Putamen (tissue), 1 donor: ENCODE measurements around the gene RBM39.
"Not testable (repeated sequence)": the region's sequence is repeated elsewhere in the genome, so short reads cannot be mapped to it uniquely, and the experiment has no call there.

Source experiments
- DNase-seq: peaks from one replicate; pipeline ENCODE4 v3.0.0-alpha.2; 2016; ENCODE audit warnings: low spot score

RBM39 gene

DNA sequence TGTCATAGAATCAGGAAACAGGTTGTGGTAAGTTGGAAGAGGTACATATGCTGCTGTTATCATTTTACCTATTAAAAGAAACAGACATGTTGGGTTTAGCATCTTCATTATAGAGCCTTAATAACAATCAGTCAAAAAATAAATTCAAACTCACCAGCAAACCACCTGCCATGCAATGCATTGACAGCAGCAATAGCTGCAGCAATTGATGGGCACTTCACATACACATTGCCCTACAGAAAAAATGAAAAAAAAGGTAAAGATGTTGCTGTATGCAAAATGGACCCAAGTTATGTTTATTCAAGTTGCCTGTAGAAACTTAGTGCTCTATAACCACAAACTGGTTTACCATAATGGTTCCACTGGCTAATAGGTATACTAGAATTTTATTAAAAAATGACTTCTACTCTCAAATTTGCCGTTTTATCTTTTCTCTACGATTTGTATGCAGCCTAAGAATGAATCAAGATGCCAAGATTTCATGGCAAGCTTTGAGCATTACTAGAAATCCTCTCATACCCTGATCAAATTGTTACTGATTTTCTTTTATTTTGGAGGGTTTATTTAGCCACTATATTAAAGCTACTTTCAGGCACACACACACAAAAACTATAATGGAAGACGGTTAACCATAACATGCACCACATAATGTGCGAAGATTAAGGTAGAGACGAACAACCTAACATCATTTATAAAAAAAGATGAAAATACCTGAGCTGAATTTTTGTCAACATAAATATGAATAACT lies 37.4 kb downstream of the RBM39 start:
- DNase-seq, result no peak

DNA sequence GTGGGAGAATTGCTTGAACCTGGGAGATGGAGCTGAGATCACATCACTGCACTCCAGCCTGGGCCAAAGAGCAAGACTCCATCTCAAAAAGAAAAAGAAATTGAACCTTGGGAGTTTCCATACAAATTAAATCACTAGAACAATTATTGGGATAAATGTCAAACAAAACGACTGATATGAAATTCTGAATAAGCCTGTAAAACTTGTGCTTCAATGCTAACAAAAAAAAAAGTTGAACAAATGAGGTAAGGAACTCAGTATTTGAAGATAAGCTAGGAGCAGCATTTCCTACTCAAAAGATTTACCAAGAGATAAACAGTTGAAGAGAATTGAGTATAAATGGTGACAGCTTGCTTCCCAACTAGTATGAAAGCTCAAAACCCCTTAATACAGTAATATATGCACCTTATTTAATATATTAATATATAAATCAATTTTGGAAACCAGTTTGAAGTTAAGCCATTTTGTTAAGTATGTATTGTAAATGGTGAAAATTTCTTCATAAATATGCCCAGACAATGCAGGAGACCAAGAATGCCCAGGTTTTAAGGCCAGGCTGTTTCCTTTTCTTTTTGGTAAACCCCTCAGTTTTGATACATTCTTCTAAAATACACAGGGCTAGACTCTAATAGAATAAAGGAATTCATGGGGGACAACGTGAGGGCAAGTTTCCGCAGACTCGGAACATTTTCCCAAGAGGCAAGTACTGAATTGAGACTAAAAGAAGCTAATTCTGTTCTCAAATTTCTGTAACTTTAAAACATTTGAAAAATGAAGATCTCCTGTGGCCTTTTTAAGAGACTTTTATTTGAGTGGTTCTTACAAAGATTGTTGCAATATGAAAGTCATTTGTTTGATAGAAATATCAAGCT lies 39.0 kb downstream of the RBM39 start:
- no peak for DNase-seq

DNA sequence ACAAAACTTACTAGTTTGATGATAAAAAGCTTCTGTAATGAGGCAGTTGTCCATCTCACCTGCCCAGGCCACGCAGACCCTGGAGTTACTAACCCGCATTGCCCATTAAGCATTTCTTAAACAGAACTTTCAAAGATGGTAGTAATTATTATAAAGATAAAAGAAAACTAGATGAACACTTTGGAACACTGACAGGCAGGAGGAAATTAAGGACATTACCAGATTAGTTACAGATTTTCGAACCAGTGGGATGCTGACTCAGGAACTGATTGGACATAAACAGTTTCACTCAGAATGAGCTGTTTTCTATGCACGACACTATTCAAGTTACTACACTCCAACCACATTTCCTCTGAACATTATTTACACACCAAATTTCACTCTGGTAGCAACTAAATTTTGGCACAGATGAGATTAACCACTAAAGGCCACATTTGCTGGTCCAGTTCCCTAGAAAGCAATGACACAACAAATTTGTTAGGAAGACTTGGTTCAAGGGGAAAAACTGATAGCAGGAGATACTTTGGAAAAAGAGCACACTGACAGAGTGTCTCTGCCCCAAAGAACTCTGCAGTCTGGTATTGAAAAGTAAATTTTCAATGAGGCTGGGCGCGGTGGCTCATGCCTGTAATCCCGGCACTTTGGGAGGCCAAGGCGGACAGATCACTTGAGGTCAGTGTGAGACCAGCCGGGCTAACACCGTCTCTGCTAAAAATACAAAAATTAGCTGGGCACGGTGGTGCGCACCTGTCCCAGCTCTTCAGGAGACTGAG lies 39.8 kb downstream of the RBM39 start:
- no peak for DNase-seq

DNA sequence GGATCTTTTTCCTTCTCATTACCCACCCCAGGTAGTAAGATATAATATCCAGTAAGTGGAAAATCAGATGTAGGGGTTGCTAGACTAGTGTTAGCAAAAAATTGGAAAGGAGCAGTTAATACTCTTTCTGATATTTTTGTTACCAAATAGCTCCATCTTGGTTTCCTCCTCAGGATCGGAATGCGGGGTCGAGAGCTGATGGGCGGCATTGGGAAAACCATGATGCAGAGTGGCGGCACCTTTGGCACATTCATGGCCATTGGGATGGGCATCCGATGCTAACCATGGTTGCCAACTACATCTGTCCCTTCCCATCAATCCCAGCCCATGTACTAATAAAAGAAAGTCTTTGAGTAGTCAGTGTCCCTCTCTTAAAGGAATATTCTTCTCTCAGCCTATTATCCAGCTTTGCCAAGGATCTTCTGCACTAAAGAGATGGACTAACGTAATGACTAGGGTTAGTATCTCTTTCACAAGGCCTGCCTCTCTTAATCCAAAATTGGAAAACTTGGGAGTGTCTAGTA lies 41.4 kb downstream of the RBM39 start:
- no peak for DNase-seq

DNA sequence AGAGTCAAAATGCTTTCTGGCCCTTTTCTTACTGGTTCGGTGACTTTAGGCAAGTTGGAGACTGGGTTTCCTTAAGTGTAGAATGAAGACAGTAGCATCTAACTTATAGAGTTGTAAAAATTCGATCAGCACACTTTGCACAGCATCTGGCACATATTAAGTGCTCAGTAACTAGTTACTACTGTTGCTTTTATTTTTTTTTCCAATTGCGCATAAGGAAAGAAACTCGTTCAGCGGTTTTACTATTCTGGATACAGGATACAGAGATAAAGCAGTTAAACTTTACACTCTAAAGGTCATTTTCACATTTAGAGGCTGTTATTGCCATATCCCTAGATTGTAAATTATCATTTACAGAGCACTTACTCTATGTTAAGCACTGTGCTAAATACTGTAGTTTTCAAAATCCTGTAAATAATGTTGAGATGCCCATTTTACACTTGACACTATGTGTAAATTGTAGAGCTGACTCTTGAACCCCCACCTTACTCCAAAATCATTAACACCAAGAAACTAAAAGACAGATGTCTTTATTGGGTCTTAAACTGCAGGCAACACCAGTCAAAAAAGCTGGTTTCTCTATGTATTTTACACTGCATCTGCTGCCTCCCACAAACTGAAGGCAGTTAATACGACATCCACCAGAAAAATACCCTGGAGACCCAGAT lies 42.0 kb downstream of the RBM39 start:
- no peak for DNase-seq

DNA sequence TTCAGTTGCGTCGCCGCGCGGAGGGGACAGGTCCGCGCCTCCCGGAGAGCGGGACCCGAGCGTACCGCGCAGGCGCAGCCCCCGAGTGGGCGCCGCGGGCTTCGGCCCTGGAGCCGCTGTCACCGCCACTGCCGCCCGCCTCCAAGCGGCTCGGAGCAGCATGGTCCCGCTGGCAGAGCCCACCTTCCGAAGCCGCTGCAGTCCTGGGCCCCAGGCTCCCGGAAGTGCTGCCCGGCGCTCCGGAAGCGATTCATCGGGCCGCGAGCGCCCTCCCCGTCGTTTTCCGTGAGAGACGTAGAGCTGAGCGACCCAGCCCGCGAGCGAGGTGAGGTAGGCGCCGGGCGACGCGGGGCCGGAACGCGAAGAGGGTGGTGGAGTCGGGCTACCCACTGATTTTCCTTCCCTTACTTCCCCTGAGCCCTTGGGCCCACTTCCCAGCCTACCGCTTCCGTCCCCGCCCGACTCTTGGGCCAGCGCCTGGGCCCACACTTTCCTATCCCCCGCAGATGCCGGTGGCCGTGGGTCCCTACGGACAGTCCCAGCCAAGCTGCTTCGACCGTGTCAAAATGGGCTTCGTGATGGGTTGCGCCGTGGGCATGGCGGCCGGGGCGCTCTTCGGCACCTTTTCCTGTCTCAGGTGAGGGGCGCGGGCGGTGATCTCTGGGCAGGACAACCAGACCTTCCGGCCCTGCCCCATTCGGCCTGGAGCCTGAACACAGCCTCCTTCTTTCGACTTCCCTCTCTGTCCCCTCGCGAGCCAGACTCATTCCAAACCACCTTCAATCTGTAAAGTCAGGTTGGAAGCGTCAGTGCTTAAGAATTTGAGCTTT lies 42.7 kb downstream of the RBM39 start, which contains the start of the genes NFS1 and ROMO1:
NFS1 (minus strand) TSS at position 226 of the 830 bp plus-strand sequence; CDS start at position 162, 64 bp downstream.
ROMO1 (plus strand) TSS at position 279 of the 830 bp plus-strand sequence; CDS start at position 507, 228 bp downstream.
- peak; percentile 81 for DNase-seq

DNA sequence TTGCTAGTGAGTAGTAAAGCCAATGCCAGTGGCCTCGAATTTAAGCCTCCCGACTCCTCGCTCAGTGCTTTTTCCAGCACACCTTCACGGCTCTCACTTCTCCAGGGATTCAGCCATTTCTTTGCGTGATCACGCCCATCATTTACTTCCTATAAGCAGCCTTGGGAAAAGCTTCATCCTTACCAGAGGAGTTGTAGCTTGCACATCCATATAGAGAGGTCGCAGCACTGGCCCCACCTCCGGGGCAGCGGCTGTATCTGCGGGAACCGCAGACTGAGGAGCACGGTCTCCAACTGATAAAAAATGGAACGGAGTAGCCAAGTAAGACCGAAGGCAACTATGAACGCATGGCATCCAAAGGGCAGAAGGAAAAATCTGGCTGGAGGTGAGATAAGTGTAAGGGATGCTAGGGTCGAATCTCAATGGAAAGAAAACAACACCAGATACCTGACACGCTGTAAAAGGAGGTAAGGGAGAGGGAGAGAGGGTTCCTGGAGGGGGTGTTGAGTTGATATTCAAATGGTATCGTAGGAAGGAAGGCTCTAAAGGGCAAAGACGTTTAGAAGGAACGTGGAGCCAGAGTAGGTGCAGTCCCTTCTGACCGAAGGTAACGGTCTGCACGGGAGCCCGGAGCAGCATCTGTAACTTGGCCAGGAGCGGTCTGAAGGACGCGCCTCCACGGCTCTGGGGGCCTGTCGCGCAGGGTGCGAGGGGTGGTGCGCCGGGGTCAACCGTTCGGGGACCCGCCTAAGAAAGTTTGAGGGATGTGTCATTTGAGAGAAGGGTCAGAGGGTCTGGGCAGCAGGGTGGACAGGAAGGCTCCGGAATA lies 43.5 kb downstream of the RBM39 start:
- DNase-seq, result no peak

DNA sequence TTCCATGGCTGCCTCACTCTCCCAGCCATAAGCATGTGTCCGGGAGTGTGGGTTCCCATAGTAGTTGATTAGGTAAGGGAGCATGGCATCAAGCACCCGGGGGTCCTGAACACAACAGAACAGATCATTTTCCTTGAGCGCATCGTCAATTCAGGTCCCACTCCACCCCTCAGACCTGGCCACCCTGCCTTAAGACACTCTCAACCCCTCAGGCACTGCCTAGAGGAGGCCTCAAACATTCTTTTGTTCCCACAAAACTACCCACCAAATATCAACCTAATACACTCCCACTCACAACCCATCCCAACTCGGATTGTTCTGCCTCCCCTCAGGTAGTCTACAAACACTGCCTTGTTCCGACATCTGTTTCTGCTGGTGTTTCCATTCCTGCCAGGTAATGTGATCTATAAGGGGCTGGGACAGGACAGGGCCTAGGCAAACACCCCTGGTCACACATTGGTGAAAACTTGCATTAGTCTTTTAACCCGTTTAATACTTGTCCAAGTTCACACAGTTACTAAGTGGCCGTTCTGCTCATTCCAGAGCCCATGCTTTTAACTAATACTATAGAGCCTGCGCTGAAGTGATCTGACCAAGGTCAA lies 44.3 kb downstream of the RBM39 start:
- no peak for DNase-seq

DNA sequence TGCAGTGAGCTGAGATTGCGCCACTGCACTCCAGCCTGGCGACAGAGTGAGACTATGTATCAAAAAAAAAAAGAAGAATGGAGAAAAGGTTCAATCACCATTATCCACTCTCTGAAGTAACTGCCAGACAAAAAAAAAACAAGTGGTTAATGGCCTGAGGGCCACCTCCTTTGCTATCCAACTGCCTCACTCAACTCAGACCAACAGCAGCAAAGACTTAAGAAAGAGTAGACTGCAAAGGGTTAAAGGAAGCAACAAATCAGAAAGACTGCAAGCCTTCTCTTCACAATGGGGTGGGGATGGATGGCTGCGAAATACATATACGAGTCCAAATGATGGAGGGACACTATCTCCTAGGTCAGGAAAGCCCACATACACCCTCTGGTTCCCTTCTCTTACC lies 46.1 kb downstream of the RBM39 start:
- DNase-seq, result no peak

DNA sequence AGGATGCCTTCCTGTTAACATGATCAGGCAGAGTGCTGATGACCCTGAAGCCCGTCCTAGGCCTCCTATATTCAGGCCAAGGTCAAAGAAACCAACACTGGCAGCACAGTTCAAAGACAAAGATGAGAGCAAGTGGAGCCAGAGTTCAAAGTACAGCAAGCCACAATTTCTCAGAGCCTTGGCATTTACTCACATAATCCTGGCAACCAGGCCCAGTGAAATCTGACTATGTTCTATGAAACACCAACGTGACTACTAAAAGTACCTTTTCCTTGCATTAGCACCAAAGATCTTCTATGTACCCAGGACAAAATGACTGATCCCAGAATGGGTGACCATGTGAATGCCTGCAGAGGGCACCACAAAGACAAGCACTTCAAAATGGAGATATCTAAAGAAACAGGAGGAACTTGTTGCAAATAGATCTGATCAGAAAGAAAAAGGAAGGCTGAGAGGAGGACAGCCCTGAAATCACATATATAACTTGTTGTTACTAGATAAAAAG lies 46.8 kb downstream of the RBM39 start:
- DNase-seq, result no peak

DNA sequence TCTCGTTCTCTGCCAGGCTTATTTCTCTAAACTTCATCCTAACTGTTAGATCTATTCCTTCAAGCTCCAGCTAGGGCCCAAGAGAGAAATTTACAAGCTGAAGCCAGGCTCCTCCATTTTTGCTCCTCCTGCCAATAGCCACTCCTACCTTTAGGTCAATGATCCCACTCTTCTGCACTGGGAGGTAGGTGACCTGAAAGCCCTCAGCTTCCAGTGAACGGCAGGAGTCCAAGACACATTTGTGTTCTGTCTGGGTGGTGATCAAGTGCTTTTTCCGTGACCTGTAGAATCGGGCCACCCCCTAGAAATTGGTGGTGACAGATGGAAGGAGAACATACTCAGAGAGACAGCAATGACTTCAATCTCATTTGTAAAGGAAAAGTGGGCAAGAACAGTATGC lies 51.8 kb downstream of the RBM39 start:
- DNase-seq, result no peak

DNA sequence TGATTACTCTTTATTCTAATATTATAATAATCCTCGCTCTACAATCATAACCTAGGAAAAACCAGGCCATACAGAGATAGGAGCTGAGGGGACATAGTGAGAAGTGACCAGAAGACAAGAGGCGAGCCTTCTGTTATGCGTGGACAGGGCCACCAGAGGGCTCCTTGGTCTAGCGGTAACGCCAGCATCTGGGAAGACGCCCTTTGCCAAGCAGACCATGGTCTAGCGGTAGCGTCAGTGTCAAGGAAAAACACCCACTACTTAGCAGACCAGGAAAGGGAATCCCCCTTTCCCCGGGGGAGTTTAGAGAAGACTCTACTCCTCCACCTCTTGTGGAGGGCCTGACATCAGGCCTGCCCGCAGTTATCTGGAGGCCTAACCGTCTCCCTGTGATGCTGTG lies 55.2 kb downstream of the RBM39 start:
- DNase-seq, result not testable (repeated sequence)

DNA sequence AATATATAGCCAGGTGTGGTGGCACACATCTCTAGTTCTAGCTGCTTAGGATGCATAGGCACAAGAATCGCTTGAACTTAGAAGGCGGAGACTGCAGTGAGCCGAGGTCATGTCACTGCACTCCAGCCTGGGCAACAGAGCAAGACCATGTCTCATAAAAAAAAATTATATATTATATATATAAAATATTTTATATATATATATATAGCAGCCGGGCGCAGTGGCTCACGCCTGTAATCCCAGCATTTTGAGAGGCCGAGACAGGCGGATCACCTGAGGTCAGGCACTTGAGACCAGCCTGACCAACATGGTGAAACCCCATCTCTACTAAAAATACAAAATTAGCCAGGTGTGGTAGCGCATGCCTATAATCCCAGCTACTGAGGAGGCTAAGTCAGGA lies 56.7 kb downstream of the RBM39 start:
- DNase-seq, result not testable (repeated sequence)

DNA sequence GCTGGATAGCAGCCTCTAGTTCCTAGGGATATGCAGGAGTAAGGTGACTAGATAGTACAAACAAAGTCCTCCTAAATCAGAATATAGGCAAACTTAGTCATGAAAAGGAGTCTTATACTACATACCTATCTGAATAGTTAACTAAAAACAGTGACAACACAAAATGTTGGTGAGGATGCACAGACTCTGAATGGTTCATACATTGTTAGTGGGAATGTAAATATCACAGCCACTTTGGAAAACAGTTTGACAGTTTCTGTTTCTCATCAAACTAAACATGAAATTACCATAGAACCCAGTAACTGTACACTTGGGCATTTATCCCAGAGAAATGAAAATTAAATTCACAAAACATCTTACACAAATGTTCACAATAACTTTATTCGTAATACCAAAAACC lies 60.1 kb downstream of the RBM39 start:
- DNase-seq, result no peak

DNA sequence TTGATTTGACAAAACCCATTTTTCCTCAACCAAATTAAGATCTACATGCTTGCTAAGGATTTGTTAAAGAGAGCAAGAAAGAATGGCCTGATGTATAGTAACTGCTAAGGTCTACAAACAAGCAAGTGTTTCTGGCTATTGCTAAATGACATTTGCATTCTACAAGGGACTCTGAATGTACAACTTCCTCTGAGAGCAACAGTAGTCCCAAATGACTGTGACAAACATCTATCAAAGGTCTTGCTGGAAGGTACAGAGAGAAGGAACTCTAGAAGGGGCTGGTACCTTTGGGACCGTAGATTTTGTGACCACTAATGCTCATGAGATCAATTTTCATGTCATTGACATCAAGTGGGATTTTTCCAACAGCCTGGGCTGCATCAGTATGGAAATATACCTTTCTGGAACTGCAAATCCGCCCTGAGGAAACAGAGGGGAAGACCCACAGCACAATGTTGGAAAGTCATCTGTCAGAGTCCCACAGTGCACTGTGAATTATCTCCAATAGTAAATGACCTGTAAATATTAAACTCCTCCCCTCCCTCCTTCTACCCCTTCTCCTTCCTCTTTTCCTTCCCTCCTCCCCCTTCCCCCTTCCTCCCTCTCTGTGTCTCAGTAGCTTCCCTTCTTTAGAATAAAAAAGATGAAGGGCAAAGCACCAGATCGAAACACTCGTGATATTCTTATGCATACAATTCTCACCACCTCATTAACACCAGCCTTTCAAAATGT lies 61.4 kb downstream of the RBM39 start:
- no peak for DNase-seq

DNA sequence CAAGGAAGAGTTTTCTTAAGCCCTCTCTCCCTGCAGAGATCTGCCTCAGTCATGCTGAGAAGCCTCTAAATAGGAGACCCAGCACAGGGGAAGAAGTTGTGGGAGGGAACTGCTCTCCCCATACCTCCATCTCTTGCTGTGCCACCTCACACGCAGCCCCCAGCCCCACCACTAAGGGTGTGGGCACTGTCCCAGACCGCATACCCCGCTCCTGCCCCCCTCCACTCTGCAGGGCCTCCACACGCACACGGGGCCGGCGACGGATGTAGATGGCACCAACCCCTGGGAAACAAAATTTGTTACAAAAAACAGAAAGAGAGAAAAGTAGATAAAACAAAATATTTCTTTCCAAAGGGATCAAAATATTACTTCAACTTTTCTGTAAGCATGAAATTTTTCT lies 67.1 kb downstream of the RBM39 start:
- DNase-seq, result no peak

DNA sequence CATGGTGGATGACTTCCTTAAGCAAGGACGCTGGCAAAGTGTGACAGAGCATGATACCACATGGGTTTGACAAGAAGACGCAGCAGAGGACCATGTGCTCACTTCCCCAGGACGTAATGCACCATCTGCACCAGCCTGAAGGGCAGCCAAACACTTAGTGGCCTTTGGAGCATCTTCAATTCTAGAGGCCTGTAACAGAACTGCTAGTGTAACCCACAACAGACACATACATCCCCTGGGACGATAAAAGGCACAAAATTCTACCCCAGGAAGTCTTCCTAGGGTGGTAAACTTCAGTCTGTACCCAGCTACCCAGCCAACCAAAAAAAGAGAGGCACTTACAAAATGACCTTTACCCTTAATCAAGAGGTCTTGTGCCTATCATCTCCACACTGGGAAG lies 68.2 kb downstream of the RBM39 start:
- DNase-seq, result no peak

DNA sequence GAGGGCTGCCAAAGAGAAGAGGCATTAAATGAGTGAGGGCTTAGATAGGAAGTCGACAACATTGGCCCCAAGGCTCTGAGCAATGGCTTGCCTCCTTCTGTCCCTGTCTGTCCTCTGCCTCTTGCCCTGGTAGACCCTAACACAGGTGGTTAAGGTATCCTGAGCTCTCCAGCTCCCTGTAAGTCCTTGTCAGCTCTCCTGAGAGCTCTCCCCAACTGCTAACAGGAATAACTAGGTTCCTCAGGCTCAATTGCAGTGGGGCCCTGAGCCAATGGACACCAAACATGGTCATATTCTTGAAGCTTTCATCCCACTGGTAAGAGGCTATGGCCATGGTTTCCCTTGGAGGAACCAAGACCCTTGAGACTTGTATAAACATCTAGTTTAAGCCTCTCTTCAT lies 72.4 kb downstream of the RBM39 start:
- DNase-seq, result no peak
